Measurements from ENCODE around the gene WDR64. TPM values are rescaled to one million over a fixed set of nuclear protein-coding genes. Genes with fewer than 3 reads are reported as not detected.

WDR64 gene
- total and polyA plus RNA-seq, 2 of the 13 experiments (the other 11 are each of a cell fraction or from before 2014, with no cell fraction given): not detected

GRCh38 chr1:241641773-241642592, 10.1 kb upstream of the WDR64 start:
- H4K20me1 ChIP-seq (ENCODE audit: insufficient read depth, low read length): peaks cover 5% of the 10 kb centered on the region; the same call in 1 of the 2 replicates
- ATAC-seq: peak; percentile 20
- no peaks in the 10 kb centered on the region; a peak in 2 of 5 replicates for H3K36me3 ChIP-seq (replicated peaks in 1 of 2; ENCODE audit: control insufficient read depth in 1 of 2, insufficient read depth in 2 of 2, low read length in 2 of 2)
- peak overlapping the region; percentile 87 for H3K27ac ChIP-seq (ENCODE audit: extremely low read length, insufficient read depth, low read length)
- H2AFZ ChIP-seq (ENCODE audit: low read length): peak overlapping the region; percentile 7
- CTCF ChIA-PET (ENCODE audit: low intra/inter-chr PET ratio, low total read pairs): no interaction called here
- whole genome bisulfite sequencing (ENCODE audit: low lambda C conversion rate): 5% methylated on average over 12 of the region's 12 CpGs
- H3K4me3 ChIP-seq (replicated peaks in 1 of 3; ENCODE audit: insufficient read depth in 1 of 3, low read depth in 2 of 3, low read length in 3 of 3): peak overlapping the region in 2 of 3 experiments; percentile 65 to 68; a peak in 2 of 6 replicates
- no peaks in the 10 kb centered on the region for H3K9me3 ChIP-seq (ENCODE audit: low read length)
- H3K27me3 ChIP-seq (ENCODE audit: control insufficient read depth in 1 of 2, insufficient read depth in 2 of 2, low read length in 2 of 2): no peaks in the 10 kb centered on the region; a peak in 1 of 5 replicates
- in situ Hi-C loops (cut with HindIII; ENCODE audit: extremely low pct_ligation_motif_present, low pct_unique_long_range_greater_than_20kb) (no loop called here), intact Hi-C loops (cut with micrococcal nuclease; ENCODE audit: unreplicated experiment) (no loop called here)
- FAIRE-seq: peak; percentile 28
- peaks cover 44% of the 10 kb centered on the region for H3K4me1 ChIP-seq (ENCODE audit: insufficient read depth, low read length)
- POLR2A ChIA-PET: interaction anchor here (1.6 to 2.2 kb wide), 4 partner anchors 15 to 205 kb away, joined by 5 to 10 read pairs (median 6); partner anchors contain the start of gene EXO1
- BruUV-seq (replicated peaks): no TSS peak
- H3K4me2 ChIP-seq (ENCODE audit: low read depth, low read length): peak overlapping the region; percentile 97
- DNase-seq (ENCODE audit: low spot score): peak; percentile 84
- peaks cover 24% of the 10 kb centered on the region for H3K79me2 ChIP-seq (ENCODE audit: insufficient read depth, low read length)
- H3K9ac ChIP-seq (ENCODE audit: insufficient read depth, low read depth, low read length): peak overlapping the region; percentile 65
- TF ChIP-seq JUNB (CRISPR knock-in tag; IDR thresholded peaks at IDR 0.05; ENCODE audit: borderline replicate concordance) (peak; percentile 76; the same call in 1 of the 2 replicates), TERF1 (CRISPR knock-in tag; IDR thresholded peaks at IDR 0.05) (no peak), ZNF644 (CRISPR knock-in tag; IDR thresholded peaks at IDR 0.05; ENCODE audit: low read depth) (peak; percentile 70; the same call in 1 of the 2 replicates), FOXK1 (CRISPR knock-in tag; IDR thresholded peaks at IDR 0.05; ENCODE audit: borderline replicate concordance, low read depth) (no peak), GABPB1 (CRISPR knock-in tag; IDR thresholded peaks at IDR 0.05) (0 out of 2 replicates have a peak, but pooled peaks have one; percentile 11), ZNF230 (CRISPR knock-in tag; IDR thresholded peaks at IDR 0.05) (no peak), HNRNPL (IDR thresholded peaks at IDR 0.05; ENCODE audit: low read depth, low read length) (no peak), ZNF605 (CRISPR knock-in tag; IDR thresholded peaks at IDR 0.05) (no peak; the same call in 1 of the 2 replicates), THAP11 (CRISPR knock-in tag; IDR thresholded peaks at IDR 0.05) (no peak), SUZ12 (IDR thresholded peaks at IDR 0.05; ENCODE audit: low read depth, low read length) (no peak), MTERF4 (CRISPR knock-in tag; IDR thresholded peaks at IDR 0.05) (no peak), DZIP1 (CRISPR knock-in tag; IDR thresholded peaks at IDR 0.05) (no peak), SOX5 (CRISPR knock-in tag; IDR thresholded peaks at IDR 0.05; ENCODE audit: borderline replicate concordance) (peak; percentile 22; the same call in 1 of the 2 replicates)
